ENCODE measurements around the gene ZNF311. TPM values are rescaled to one million over a fixed set of nuclear protein-coding genes. Genes with fewer than 3 reads are reported as not detected.
"Not testable (repeated sequence)": the region's sequence is repeated elsewhere in the genome, so short reads cannot be mapped to it uniquely, and the experiment has no call there.

Gene ZNF311
- polyA plus RNA-seq, 1 experiment: 0.77 TPM

DNA sequence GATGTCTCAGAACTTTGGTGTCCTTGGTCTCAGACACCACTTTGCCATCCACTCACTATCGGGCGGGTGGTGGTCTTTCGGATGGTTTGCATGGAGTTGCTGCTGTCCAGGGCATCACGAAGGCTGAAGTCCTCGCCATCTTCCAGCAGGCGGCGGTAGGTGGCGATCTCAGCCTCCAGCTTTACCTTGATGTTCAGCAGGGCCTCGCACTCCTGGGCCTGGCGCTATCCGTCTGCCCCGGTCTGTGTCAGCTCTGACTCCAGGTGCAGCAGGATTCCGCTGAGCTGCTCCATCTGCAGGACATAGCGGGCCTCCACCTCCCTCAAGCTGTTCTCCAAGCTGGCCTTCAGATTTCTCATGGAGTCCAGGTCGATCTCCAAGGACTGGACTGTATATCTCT, 36.0 kb downstream of the ZNF311 start:
- peaks cover 10% of the 10 kb centered on the region for H3K9me3 ChIP-seq (ENCODE audit: control insufficient read depth, insufficient read depth, low read length)
- TF ChIP-seq, protein P1, sequence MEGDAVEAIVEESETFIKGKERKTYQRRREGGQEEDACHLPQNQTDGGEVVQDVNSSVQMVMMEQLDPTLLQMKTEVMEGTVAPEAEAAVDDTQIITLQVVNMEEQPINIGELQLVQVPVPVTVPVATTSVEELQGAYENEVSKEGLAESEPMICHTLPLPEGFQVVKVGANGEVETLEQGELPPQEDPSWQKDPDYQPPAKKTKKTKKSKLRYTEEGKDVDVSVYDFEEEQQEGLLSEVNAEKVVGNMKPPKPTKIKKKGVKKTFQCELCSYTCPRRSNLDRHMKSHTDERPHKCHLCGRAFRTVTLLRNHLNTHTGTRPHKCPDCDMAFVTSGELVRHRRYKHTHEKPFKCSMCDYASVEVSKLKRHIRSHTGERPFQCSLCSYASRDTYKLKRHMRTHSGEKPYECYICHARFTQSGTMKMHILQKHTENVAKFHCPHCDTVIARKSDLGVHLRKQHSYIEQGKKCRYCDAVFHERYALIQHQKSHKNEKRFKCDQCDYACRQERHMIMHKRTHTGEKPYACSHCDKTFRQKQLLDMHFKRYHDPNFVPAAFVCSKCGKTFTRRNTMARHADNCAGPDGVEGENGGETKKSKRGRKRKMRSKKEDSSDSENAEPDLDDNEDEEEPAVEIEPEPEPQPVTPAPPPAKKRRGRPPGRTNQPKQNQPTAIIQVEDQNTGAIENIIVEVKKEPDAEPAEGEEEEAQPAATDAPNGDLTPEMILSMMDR (IDR thresholded peaks at IDR 0.05; ENCODE audit: low read depth, low read length): no peak
- H3K27ac ChIP-seq (ENCODE audit: low read depth, low read length): no peak overlapping the region
- H3K27me3 ChIP-seq (ENCODE audit: control insufficient read depth, insufficient read depth, low read length): no peaks in the 10 kb centered on the region
- H3K4me3 ChIP-seq (ENCODE audit: low read depth, low read length): no peak overlapping the region
- POLR2A ChIA-PET: no interaction called here
- DNase-seq (ENCODE audit: low read depth, low spot score): no peak
- CTCF ChIA-PET: interaction anchor here (0.6 kb wide), 1 partner anchor 459 kb away, joined by 4 read pairs; no protein-coding TSS in a partner anchor

DNA sequence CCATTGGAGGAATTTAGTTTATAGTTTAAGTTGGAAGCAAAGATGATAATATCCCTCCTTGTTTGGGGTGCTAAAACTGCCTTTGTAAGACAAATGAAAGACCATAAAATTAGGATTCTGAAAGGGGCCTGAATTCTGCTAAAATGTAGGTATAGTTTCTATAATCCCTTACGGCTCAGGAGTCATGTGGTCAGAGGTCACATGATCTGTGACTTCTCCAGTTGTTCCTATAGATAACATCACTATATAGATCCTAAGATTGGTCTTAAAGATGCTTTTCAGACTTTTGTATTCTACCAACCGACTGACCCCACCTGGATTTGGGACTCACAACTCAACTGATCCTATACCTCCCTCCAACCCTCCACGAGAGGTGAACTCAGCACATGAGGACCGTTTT, 36.6 kb downstream of the ZNF311 start:
- ChIA-PET CTCF (no interaction called here), POLR2A (no interaction called here)
- Histone ChIP-seq H3K9me3 (ENCODE audit: control insufficient read depth, insufficient read depth, low read length) (peaks cover 10% of the 10 kb centered on the region), H3K27me3 (ENCODE audit: control insufficient read depth, insufficient read depth, low read length) (no peaks in the 10 kb centered on the region), H3K4me3 (ENCODE audit: low read depth, low read length) (no peak overlapping the region), H3K27ac (ENCODE audit: low read depth, low read length) (no peak overlapping the region)
- TF ChIP-seq, protein P1 (IDR thresholded peaks at IDR 0.05; ENCODE audit: low read depth, low read length): no peak
- no peak for DNase-seq (ENCODE audit: low read depth, low spot score)

DNA sequence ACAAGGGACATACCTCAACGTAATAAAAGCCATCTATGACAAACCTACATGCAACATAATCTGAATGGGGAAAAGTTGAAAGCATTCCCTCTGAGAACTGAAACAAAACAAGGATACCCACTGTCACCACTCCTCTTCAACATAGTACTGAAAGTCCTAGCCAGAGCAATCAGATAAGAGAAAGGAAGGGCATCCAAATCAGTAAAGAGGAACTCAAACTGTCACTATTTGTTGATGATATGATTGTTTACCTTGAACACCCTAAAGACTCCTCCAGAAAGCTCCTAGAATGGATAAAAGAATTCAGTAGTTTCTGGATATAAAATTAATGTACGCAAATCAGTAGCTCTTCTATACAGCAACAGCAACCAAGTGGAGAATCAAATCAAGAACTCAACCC, 39.4 kb downstream of the ZNF311 start:
- ChIA-PET CTCF (no interaction called here), POLR2A (no interaction called here)
- TF ChIP-seq, protein P1 (IDR thresholded peaks at IDR 0.05; ENCODE audit: low read depth, low read length): no peak
- H3K4me3 ChIP-seq (ENCODE audit: low read depth, low read length): no peak overlapping the region
- peaks cover 10% of the 10 kb centered on the region for H3K9me3 ChIP-seq (ENCODE audit: control insufficient read depth, insufficient read depth, low read length)
- no peaks in the 10 kb centered on the region for H3K27me3 ChIP-seq (ENCODE audit: control insufficient read depth, insufficient read depth, low read length)
- no peak for DNase-seq (ENCODE audit: low read depth, low spot score)
- H3K27ac ChIP-seq (ENCODE audit: low read depth, low read length): no peak overlapping the region

DNA sequence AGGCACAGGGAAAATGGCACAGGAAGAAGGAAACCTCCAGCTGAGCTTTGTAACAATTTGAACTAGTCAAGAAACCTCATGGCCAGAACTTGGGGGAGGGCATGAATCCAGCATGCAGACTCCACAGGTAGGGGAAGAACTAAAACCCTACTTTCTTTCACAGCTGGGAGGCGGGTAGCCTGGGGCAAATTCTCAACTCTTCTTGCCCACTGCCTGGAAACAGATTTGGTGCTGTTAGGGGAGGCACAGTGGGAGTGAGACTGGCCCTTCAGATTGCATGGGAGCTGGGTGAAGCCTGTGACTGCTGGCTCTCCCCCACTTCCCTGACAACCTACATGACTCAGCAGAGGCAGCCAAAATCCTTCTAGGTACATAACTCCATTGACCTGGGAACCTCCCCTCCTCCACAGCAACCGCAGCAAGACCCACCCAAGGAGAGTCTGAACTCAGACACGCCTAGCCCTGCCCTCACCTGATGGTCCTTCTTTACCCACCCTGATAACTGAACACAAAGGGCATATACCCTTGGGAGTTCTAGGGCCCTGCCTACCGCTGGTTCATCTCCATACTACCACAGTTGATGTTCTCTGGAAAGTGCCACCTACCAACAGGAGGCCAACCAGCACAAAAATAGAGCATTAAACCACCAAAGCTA, 44.1 kb downstream of the ZNF311 start:
- H3K4me3 ChIP-seq (ENCODE audit: low read depth, low read length): no peak overlapping the region
- DNase-seq (ENCODE audit: low read depth, low spot score): no peak
- CTCF ChIA-PET: no interaction called here
- no peaks in the 10 kb centered on the region for H3K27me3 ChIP-seq (ENCODE audit: control insufficient read depth, insufficient read depth, low read length)
- TF ChIP-seq, protein P1 (IDR thresholded peaks at IDR 0.05; ENCODE audit: low read depth, low read length): no peak
- no peak overlapping the region for H3K27ac ChIP-seq (ENCODE audit: low read depth, low read length)
- no peaks in the 10 kb centered on the region; the same call in 1 of the 2 replicates for H3K9me3 ChIP-seq (ENCODE audit: control insufficient read depth, insufficient read depth, low read length)
- POLR2A ChIA-PET: no interaction called here

DNA sequence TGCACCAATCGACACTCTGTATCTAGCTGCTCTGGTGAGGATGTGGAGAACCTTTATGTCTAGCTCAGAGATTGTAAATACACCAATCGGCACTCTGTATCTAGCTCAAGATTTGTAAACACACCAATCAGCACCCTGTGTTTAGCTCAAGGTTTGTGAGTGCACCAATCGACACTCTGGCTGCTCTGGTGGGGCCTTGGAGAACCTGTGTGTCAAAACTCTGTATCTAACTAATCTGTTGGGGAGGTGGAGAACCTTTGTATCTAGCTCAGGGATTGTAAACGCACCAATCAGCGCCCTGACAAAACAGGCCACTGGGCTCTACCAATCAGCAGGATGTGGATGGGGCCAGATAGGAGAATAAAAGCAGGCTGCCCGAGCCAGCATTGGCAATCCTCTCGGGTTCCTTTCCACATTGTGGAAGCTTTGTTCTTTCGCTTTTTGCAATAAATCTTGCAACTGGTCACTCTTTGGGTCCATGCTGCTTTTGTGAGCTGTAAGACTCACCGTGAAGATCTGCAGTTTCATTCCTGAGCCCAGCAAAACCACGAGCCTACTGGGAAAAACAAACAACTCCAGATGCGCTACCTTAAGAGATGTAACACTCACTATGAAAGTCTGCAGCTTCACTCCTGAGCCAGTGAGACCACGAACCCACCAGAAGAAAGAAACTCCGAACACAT, 46.4 kb downstream of the ZNF311 start:
- H3K9me3 ChIP-seq (ENCODE audit: control insufficient read depth, insufficient read depth, low read length); POLR2A ChIA-PET; H3K27me3 ChIP-seq (ENCODE audit: control insufficient read depth, insufficient read depth, low read length); H3K27ac ChIP-seq (ENCODE audit: low read depth, low read length); H3K4me3 ChIP-seq (ENCODE audit: low read depth, low read length); DNase-seq (ENCODE audit: low read depth, low spot score); CTCF ChIA-PET: not testable (repeated sequence)

DNA sequence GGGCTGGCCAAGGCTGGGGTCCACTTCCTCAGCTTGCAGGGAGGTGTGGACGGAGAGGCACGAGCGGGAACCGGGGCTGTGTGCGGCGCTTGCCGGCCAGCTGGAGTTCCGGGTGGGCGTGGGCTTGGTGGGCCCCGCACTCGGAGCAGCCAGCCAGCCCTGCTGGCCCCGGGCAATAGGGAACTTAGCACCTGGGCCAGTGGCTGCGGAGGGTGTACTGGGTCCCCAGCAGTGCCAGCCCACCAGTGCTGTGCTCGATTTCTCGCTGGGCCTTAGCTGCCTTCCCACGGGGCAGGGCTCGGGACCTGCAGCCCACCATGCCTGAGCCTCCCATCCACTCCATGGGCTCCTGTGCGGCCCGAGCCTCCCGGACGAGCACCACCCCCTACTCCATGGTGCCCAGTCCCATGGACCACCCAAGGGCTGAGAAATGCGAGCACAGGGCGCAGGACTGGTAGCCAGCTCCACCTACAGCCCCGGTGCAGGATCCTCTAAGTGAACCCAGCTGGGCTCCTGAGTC, 47.3 kb downstream of the ZNF311 start:
- DNase-seq (ENCODE audit: low read depth, low spot score); H3K4me3 ChIP-seq (ENCODE audit: low read depth, low read length); CTCF ChIA-PET; POLR2A ChIA-PET; H3K27me3 ChIP-seq (ENCODE audit: control insufficient read depth, insufficient read depth, low read length); H3K9me3 ChIP-seq (ENCODE audit: control insufficient read depth, insufficient read depth, low read length); H3K27ac ChIP-seq (ENCODE audit: low read depth, low read length): not testable (repeated sequence)

Data from AG04450 (cell line).